GM23338 (cell line): ENCODE results near the gene PRKX. TPM values are rescaled to one million over a fixed set of nuclear protein-coding genes. Genes with fewer than 3 reads are reported as not detected.

Source experiments
- ATAC-seq: fragments of 200-7000 bp; cut with Tn5 transposase; 3 replicates; pipeline ENCODE4 v1.9.1; 2020
- DNase-seq: peaks from one replicate; pipeline ENCODE4 v3.0.0-alpha.2; 2015; ENCODE audit warnings: low spot score
- H2AFZ ChIP-seq: fragments of 200-600 bp; sonication (generic); 2 replicates; pipeline ENCODE4 v1.8.0; 2016; ENCODE audit warnings: antibody characterized with exemption, mild to moderate bottlenecking, moderate library complexity
- H3F3A ChIP-seq: fragments of 200-600 bp; sonication (generic); replicated peaks from 2 replicates; pipeline ENCODE4 v1.8.0; 2017; ENCODE audit warnings: antibody characterized with exemption, mixed run types, low read depth
- H3K27ac ChIP-seq: fragments of 200-600 bp; sonication (generic); 2 replicates; pipeline ENCODE4 v1.6.1; 2016; ENCODE audit warnings: low read depth
- H3K27me3 ChIP-seq: fragments of 200-600 bp; sonication (generic); 2 replicates; pipeline ENCODE4 v1.8.0; 2016; ENCODE audit warnings: mild to moderate bottlenecking, mixed run types, moderate library complexity; ENCODE audit not compliant: insufficient read depth
- H3K36me3 ChIP-seq: fragments of 200-600 bp; sonication (generic); 2 replicates; pipeline ENCODE4 v1.8.0; 2016; ENCODE audit warnings: mild to moderate bottlenecking; ENCODE audit not compliant: insufficient read depth
- H3K4me1 ChIP-seq: fragments of 200-600 bp; sonication (generic); 2 replicates; pipeline ENCODE4 v1.8.0; 2016; ENCODE audit warnings: mild to moderate bottlenecking, moderate library complexity; ENCODE audit not compliant: insufficient read depth
- H3K4me2 ChIP-seq: fragments of 200-600 bp; sonication (generic); 2 replicates; pipeline ENCODE4 v1.7.1; 2017; ENCODE audit warnings: mixed run types
- H3K4me3 ChIP-seq: fragments of 200-600 bp; sonication (generic); 2 replicates; pipeline ENCODE4 v1.6.1; 2016; ENCODE audit warnings: mixed run types
- H3K79me2 ChIP-seq: fragments of 200-600 bp; sonication (generic); replicated peaks from 2 replicates; pipeline ENCODE4 v1.8.0; 2017; ENCODE audit warnings: mild to moderate bottlenecking; ENCODE audit not compliant: insufficient read depth
- H3K9me2 ChIP-seq: fragments of 200-600 bp; sonication (generic); 2 replicates; pipeline ENCODE4 v1.8.0; 2017; ENCODE audit not compliant: insufficient read depth
- H4K20me1 ChIP-seq: fragments of 200-600 bp; sonication (generic); replicated peaks from 2 replicates; pipeline ENCODE4 v1.8.0; 2017; ENCODE audit warnings: mild to moderate bottlenecking; ENCODE audit not compliant: insufficient read depth
- H3K27ac Mint-ChIP-seq: 2 replicates; pipeline ENCODE4 v1.8.0; 2020; ENCODE audit warnings: inconsistent platforms, mild to moderate bottlenecking, moderate library complexity, mixed read lengths
- H3K27me3 Mint-ChIP-seq: 3 replicates; pipeline ENCODE4 v1.8.0; 2022; ENCODE audit warnings: low read depth, mild to moderate bottlenecking, moderate library complexity, mixed read lengths, inconsistent platforms; ENCODE audit not compliant: insufficient read depth, poor library complexity
- H3K36me3 Mint-ChIP-seq: 3 replicates; pipeline ENCODE4 v1.8.0; 2021; ENCODE audit warnings: low read depth, mild to moderate bottlenecking, inconsistent platforms, moderate library complexity, mixed read lengths
- H3K4me1 Mint-ChIP-seq: 3 replicates; pipeline ENCODE4 v1.8.0; 2020; ENCODE audit warnings: mild to moderate bottlenecking, inconsistent platforms, mixed read lengths
- H3K4me3 Mint-ChIP-seq: 3 replicates; pipeline ENCODE4 v1.8.0; 2021; ENCODE audit warnings: moderate library complexity, mild to moderate bottlenecking, inconsistent platforms, mixed read lengths
- H3K9me3 Mint-ChIP-seq: 3 replicates; pipeline ENCODE4 v1.8.0; 2020; ENCODE audit warnings: moderate library complexity, mild to moderate bottlenecking, inconsistent platforms, mixed read lengths
- EZH2phosphoT487 ChIP-seq: fragments of 200-600 bp; sonication (generic); IDR thresholded peaks from one replicate; pipeline ENCODE4 v1.8.1; 2018; ENCODE audit warnings: antibody characterized with exemption; ENCODE audit not compliant: unreplicated experiment
- JUNB ChIP-seq: IDR thresholded peaks from one replicate; pipeline ENCODE4 v1.6.1; 2016; ENCODE audit warnings: antibody characterized with exemption; ENCODE audit not compliant: unreplicated experiment
- ZNF114 ChIP-seq: fragments of 250-450 bp; sonication (Bioruptor Pico); IDR thresholded peaks from 2 replicates; pipeline ENCODE4 v1.5.0; 2020; ENCODE audit warnings: mild to moderate bottlenecking, moderate library complexity
- polyA plus RNA-seq: library from polyadenylated mRNA; unstranded; fragments of >200 nt; fragmentation: Nextera tagmentation; extraction: Ambion mirVana; gene quantifications from 2 replicates; pipeline ENCODE4 v1.2.1, GENCODE V29; 2016
- total RNA-seq: library from RNA; depleted of rRNA; stranded (reverse); fragments of >200 nt; shearing (Covaris generic); gene quantifications from 2 replicates; pipeline ENCODE4 v1.2.3, GENCODE V29; 2014
- TF ChIP-seq, protein P1 (sequence below): IDR thresholded peaks from one replicate; pipeline ENCODE4 v1.6.1; 2018; ENCODE audit warnings: antibody characterized with exemption; ENCODE audit not compliant: unreplicated experiment
- TF ChIP-seq, protein P2 (sequence below), 2 experiments: fragments of 200-600 bp in 1 of 2; sonication (generic) in 1 of 2; conservative IDR thresholded peaks; 2 replicates each; pipeline versions ENCODE4 v1.5.1 to v1.6.1; 2016 to 2017; ENCODE audit warnings: antibody characterized with exemption in 2 of 2, low read depth in 2 of 2, mild to moderate bottlenecking in 2 of 2, moderate library complexity in 1 of 2
- TF ChIP-seq, protein P3 (sequence below): IDR thresholded peaks from 2 replicates; pipeline ENCODE4 v1.6.1; 2016; ENCODE audit warnings: antibody characterized with exemption
- TF ChIP-seq, protein P4 (sequence below): fragments of 250-450 bp; sonication (Bioruptor Pico); IDR thresholded peaks from 2 replicates; pipeline ENCODE4 v1.5.0; 2020; ENCODE audit warnings: mild to moderate bottlenecking, moderate library complexity

Gene PRKX
- total and polyA plus RNA-seq, 2 experiments from 2014 or later: 12.9 to 43.5 TPM

DNA sequence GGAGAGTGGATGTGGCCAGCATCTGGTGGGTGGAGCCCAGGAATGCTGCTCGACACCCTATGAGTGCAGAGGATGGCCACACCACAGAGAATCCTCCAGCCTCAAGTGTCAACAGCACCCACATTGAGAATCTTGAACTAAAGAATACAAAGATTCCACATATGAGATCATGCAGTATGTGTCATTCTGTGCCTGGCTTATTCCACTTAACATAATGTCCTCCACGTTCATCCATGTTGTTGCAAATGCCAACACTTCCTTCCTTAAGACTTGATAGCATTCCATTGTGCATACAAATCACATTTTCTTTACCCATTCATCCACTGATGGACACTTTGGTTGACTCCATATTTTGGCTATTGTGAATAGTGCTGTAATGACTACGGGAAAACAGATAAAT lies 145.8 kb downstream of the PRKX start (continued):
- TF ChIP-seq, protein P1, sequence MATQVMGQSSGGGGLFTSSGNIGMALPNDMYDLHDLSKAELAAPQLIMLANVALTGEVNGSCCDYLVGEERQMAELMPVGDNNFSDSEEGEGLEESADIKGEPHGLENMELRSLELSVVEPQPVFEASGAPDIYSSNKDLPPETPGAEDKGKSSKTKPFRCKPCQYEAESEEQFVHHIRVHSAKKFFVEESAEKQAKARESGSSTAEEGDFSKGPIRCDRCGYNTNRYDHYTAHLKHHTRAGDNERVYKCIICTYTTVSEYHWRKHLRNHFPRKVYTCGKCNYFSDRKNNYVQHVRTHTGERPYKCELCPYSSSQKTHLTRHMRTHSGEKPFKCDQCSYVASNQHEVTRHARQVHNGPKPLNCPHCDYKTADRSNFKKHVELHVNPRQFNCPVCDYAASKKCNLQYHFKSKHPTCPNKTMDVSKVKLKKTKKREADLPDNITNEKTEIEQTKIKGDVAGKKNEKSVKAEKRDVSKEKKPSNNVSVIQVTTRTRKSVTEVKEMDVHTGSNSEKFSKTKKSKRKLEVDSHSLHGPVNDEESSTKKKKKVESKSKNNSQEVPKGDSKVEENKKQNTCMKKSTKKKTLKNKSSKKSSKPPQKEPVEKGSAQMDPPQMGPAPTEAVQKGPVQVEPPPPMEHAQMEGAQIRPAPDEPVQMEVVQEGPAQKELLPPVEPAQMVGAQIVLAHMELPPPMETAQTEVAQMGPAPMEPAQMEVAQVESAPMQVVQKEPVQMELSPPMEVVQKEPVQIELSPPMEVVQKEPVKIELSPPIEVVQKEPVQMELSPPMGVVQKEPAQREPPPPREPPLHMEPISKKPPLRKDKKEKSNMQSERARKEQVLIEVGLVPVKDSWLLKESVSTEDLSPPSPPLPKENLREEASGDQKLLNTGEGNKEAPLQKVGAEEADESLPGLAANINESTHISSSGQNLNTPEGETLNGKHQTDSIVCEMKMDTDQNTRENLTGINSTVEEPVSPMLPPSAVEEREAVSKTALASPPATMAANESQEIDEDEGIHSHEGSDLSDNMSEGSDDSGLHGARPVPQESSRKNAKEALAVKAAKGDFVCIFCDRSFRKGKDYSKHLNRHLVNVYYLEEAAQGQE: no peak
- TF ChIP-seq, protein P2, sequence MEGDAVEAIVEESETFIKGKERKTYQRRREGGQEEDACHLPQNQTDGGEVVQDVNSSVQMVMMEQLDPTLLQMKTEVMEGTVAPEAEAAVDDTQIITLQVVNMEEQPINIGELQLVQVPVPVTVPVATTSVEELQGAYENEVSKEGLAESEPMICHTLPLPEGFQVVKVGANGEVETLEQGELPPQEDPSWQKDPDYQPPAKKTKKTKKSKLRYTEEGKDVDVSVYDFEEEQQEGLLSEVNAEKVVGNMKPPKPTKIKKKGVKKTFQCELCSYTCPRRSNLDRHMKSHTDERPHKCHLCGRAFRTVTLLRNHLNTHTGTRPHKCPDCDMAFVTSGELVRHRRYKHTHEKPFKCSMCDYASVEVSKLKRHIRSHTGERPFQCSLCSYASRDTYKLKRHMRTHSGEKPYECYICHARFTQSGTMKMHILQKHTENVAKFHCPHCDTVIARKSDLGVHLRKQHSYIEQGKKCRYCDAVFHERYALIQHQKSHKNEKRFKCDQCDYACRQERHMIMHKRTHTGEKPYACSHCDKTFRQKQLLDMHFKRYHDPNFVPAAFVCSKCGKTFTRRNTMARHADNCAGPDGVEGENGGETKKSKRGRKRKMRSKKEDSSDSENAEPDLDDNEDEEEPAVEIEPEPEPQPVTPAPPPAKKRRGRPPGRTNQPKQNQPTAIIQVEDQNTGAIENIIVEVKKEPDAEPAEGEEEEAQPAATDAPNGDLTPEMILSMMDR (conservative IDR thresholded peaks at IDR 0.05; ENCODE audit: low read depth in 2 of 2): no peak
- no peak for TF ChIP-seq EZH2phosphoT487
- TF ChIP-seq, protein P3, sequence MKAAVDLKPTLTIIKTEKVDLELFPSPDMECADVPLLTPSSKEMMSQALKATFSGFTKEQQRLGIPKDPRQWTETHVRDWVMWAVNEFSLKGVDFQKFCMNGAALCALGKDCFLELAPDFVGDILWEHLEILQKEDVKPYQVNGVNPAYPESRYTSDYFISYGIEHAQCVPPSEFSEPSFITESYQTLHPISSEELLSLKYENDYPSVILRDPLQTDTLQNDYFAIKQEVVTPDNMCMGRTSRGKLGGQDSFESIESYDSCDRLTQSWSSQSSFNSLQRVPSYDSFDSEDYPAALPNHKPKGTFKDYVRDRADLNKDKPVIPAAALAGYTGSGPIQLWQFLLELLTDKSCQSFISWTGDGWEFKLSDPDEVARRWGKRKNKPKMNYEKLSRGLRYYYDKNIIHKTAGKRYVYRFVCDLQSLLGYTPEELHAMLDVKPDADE: no peak
- TF ChIP-seq JUNB: no peak
- TF ChIP-seq ZNF114 (CRISPR knock-in tag): no peak

DNA sequence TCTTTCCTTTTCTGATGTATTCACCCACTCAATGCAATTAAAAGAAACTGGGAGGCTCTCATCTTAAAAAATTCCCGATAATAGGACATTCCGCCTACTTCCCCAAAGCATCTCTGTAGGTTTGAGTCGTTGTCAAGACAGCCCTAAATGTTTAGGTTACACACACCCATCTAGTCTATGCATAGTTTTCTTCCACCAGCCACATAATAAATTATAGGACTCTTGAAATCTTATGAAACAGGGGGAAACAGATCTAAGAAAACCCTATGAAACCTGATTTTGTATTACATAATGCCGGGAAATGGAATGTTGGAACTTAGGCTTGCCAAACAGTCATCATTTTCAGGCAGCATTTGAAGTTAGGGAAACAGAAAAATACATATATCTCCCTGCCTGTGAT lies 150.0 kb downstream of the PRKX start:
- no peak overlapping the region for H3K27ac Mint-ChIP-seq
- TF ChIP-seq, protein P4, sequence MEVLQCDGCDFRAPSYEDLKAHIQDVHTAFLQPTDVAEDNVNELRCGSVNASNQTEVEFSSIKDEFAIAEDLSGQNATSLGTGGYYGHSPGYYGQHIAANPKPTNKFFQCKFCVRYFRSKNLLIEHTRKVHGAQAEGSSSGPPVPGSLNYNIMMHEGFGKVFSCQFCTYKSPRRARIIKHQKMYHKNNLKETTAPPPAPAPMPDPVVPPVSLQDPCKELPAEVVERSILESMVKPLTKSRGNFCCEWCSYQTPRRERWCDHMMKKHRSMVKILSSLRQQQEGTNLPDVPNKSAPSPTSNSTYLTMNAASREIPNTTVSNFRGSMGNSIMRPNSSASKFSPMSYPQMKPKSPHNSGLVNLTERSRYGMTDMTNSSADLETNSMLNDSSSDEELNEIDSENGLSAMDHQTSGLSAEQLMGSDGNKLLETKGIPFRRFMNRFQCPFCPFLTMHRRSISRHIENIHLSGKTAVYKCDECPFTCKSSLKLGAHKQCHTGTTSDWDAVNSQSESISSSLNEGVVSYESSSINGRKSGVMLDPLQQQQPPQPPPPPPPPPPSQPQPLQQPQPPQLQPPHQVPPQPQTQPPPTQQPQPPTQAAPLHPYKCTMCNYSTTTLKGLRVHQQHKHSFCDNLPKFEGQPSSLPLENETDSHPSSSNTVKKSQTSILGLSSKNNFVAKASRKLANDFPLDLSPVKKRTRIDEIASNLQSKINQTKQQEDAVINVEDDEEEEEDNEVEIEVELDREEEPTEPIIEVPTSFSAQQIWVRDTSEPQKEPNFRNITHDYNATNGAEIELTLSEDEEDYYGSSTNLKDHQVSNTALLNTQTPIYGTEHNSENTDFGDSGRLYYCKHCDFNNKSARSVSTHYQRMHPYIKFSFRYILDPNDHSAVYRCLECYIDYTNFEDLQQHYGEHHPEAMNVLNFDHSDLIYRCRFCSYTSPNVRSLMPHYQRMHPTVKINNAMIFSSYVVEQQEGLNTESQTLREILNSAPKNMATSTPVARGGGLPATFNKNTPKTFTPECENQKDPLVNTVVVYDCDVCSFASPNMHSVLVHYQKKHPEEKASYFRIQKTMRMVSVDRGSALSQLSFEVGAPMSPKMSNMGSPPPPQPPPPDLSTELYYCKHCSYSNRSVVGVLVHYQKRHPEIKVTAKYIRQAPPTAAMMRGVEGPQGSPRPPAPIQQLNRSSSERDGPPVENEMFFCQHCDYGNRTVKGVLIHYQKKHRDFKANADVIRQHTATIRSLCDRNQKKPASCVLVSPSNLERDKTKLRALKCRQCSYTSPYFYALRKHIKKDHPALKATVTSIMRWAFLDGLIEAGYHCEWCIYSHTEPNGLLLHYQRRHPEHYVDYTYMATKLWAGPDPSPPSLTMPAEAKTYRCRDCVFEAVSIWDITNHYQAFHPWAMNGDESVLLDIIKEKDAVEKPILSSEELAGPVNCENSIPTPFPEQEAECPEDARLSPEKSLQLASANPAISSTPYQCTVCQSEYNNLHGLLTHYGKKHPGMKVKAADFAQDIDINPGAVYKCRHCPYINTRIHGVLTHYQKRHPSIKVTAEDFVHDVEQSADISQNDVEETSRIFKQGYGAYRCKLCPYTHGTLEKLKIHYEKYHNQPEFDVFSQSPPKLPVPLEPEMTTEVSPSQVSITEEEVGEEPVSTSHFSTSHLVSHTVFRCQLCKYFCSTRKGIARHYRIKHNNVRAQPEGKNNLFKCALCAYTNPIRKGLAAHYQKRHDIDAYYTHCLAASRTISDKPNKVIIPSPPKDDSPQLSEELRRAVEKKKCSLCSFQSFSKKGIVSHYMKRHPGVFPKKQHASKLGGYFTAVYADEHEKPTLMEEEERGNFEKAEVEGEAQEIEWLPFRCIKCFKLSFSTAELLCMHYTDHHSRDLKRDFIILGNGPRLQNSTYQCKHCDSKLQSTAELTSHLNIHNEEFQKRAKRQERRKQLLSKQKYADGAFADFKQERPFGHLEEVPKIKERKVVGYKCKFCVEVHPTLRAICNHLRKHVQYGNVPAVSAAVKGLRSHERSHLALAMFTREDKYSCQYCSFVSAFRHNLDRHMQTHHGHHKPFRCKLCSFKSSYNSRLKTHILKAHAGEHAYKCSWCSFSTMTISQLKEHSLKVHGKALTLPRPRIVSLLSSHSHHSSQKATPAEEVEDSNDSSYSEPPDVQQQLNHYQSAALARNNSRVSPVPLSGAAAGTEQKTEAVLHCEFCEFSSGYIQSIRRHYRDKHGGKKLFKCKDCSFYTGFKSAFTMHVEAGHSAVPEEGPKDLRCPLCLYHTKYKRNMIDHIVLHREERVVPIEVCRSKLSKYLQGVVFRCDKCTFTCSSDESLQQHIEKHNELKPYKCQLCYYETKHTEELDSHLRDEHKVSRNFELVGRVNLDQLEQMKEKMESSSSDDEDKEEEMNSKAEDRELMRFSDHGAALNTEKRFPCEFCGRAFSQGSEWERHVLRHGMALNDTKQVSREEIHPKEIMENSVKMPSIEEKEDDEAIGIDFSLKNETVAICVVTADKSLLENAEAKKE (CRISPR knock-in tag): no peak
- TF ChIP-seq, protein P3: no peak

More for the DNA sequence above, 150.0 kb downstream of the PRKX start:
- H3K4me3 Mint-ChIP-seq: no peak overlapping the region
- Histone ChIP-seq H4K20me1 (no peaks in the 10 kb centered on the region), H3K79me2 (no peaks in the 10 kb centered on the region), H3K27ac (no peak overlapping the region), H2AFZ (no peak overlapping the region), H3K4me2 (no peak overlapping the region), H3K36me3 (no peaks in the 10 kb centered on the region), H3F3A (no peaks in the 10 kb centered on the region), H3K4me1 (no peaks in the 10 kb centered on the region), H3K27me3 (no peaks in the 10 kb centered on the region), H3K9me2 (no peaks in the 10 kb centered on the region), H3K4me3 (no peak overlapping the region)
- no peaks in the 10 kb centered on the region for H3K4me1 Mint-ChIP-seq
- peaks cover 9% of the 10 kb centered on the region; the same call in 2 of the 3 replicates for H3K36me3 Mint-ChIP-seq
- peaks cover 18% of the 10 kb centered on the region for H3K9me3 Mint-ChIP-seq
- no peaks in the 10 kb centered on the region for H3K27me3 Mint-ChIP-seq
- ATAC-seq (no peak), DNase-seq (no peak)
